C4-2B (cell line): ENCODE measurements around the gene SFMBT2.

Experiments
- H3K27ac ChIP-seq: fragments of 450-650 bp; 2 replicates; pipeline ENCODE4 v1.5.1; 2017
- CTCF ChIP-seq: fragments of 450-650 bp; conservative IDR thresholded peaks from 2 replicates; pipeline ENCODE4 v1.5.1; 2017; ENCODE audit warnings: mild to moderate bottlenecking
- ZFX ChIP-seq: fragments of 450-650 bp; IDR thresholded peaks from 2 replicates; pipeline ENCODE4 v1.6.1; 2017

The SFMBT2 gene

DNA sequence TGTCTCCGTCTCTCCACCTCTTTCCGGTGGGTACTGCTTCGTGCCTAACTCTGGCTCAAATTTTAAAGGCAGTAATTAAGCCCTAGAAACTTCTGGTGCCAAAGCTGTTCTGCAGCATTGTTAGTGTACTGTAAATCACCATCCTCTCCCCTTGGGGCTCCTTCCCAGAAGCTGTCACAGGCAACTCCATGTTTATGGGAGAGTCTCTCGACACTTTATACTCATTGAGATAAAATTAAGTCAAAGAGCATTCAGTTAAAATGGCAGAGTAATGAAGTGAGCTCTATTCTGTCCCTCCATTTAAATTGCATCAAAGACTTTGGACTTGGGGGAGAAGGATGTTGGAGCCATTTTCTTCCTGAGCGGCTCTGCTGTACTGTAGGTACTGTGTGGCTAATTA, 274.8 kb downstream of the SFMBT2 start:
- TF ChIP-seq ZFX = no peak
- no peak for TF ChIP-seq CTCF
- H3K27ac ChIP-seq = no peak overlapping the region

DNA sequence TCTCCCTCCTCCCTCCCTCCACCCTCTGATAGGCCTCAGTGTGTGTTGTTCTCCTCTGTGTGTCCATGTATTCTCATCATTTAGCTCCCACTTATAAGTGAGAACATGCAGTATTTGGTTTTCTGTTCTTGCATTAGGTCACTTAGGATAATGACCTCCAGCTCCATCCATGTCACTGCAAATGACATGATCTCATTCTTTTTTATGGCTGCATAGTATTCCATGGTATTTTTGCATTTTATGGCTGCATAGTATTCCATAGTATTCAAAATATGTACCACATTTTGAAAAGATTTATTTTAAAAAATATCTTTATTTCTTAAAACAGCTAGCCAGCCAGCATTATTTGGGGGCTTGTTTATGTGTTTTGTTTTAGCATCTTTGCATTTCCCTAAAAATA, 275.6 kb downstream of the SFMBT2 start:
- TF ChIP-seq CTCF (no peak), ZFX (no peak)

DNA sequence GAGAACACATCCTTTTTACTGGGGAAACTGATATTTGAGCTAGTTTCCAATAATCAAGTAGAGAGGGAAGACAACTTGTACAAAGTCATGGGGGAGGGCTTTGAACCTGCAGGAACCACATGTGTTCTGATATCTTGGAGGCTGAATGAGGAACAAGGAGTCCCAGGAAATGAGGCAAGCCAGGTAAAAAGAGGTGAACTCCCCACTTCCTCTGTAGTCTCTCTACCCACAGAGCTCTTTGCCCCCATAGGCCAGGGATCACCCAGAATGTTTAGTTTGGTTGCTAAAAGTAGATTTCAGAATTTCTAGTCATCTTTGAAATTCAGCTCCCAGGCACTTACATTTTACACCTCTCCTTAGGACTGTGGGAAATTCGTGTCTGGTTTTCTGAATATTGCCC, 276.4 kb downstream of the SFMBT2 start:
- no peak overlapping the region for H3K27ac ChIP-seq
- TF ChIP-seq ZFX (no peak), CTCF (no peak)

More for the DNA sequence above, 275.6 kb downstream of the SFMBT2 start:
- H3K27ac ChIP-seq = no peak overlapping the region

DNA sequence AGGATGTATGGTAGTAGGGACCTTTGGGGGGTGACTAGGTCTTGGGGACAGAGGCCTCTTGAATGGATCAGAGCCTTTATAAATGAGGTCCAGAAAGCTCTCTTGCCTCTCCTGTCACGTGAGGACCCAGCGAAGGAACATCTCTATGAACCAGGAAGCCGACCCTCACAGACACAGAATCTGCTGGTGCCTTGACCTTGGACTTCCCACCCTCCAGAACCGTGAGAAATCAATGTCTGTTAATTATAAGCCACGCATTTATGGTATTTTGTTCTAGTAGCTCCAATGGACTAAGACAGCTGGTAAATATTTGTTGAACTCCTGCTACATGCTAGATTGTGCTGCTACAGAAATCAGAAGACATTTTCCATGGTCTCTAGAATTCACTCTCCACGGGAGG, 276.9 kb downstream of the SFMBT2 start:
- H3K27ac ChIP-seq = no peak overlapping the region
- TF ChIP-seq ZFX = no peak
- TF ChIP-seq CTCF = no peak

DNA sequence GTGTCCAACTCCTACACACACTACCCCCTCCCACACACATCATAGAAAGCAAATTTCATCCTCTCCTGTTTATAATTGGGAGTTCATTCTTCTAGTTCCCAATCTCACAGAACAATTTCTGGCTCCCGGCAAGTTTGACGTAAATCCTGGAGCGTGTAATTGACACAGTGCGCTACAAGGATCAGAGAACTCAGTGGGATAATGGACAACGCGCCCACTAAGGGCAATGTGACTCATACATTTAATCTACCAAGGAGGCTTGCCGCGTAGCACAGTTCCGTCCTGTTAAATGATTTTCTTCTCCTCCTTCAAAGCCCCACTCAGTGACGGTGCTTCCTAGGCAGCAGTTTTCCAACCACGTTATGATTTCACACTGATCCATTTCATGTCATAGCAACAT, 277.6 kb downstream of the SFMBT2 start:
- TF ChIP-seq ZFX (no peak), CTCF (no peak)
- H3K27ac ChIP-seq = no peak overlapping the region

- H3K27ac ChIP-seq = no peak overlapping the region
- no peak for TF ChIP-seq ZFX
- no peak for TF ChIP-seq CTCF
These were observed 280.5 kb downstream of the SFMBT2 start for GRCh38 chr10:7130191-7130911.

DNA sequence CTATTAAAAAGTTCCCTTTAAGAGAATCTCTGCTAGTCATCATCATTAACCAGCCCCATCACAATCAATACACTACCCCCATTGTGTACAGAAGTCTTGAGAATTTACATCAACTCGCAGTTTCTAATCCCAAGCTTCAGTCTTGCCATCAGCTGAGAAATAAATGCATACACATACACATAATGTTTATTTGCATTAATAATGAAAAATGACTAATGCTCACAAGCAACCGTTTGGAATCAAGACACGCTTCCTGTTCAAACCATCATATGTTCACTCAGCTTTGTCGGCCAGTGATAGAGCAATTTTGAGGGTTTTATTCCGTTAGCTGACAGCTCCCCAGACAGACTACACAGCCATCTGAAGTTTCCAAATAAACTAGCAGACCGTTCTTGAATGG, 287.1 kb downstream of the SFMBT2 start:
- H3K27ac ChIP-seq = no peak overlapping the region
- TF ChIP-seq CTCF = no peak
- TF ChIP-seq ZFX = no peak
